HEK293 (cell line): Measurements from ENCODE around the gene SMPD3.

Source experiments
- CTCF ChIA-PET: fragments of 350-600 bp; formaldehyde crosslinking; extraction: SDS; loops from one replicate; lab custom pipeline; 2021; ENCODE audit warnings: antibody characterized with exemption; lab: Yijun Ruan, JAX
- POLR2A ChIA-PET: fragments of 300-600 bp; formaldehyde crosslinking; extraction: SDS; loops from one replicate; lab custom pipeline; 2020; ENCODE audit warnings: antibody characterized with exemption, inconsistent platforms; lab: Yijun Ruan, JAX
- H3K27ac ChIP-seq: fragments of 200-500 bp; sonication (Bioruptor generic); 2 replicates; pipeline ENCODE4 v1.5.1; 2014; ENCODE audit warnings: low read depth, low read length, control low read depth, inconsistent platforms; ENCODE audit errors: extremely low read depth
- H3K36me3 ChIP-seq, 2 experiments: fragments of 200-500 bp in 1 of 2; sonication (Bioruptor generic) in 1 of 2; 1 replicate in 1 of 2; 2 replicates in 1 of 2; pipeline ENCODE4 v1.5.1; 2014 to 2017; ENCODE audit warnings: inconsistent platforms in 2 of 2, low read length in 2 of 2; ENCODE audit not compliant: control insufficient read depth in 2 of 2, insufficient read depth in 1 of 2
- H3K4me1 ChIP-seq: fragments of 200-500 bp; sonication (Bioruptor generic); 2 replicates; pipeline ENCODE4 v1.5.1; 2014; ENCODE audit warnings: mild to moderate bottlenecking, low read length, inconsistent platforms; ENCODE audit not compliant: control insufficient read depth, insufficient read depth
- H3K4me3 ChIP-seq: 2 replicates; pipeline ENCODE4 v1.5.1; 2011; ENCODE audit warnings: low read depth, mild to moderate bottlenecking, control low read depth, low read length, moderate library complexity
- H3K9me3 ChIP-seq: fragments of 200-500 bp; sonication (Bioruptor generic); 2 replicates; pipeline ENCODE4 v1.5.1; 2014; ENCODE audit warnings: low read depth, low read length, inconsistent platforms; ENCODE audit not compliant: control insufficient read depth, insufficient read depth
- GFI1B ChIP-seq: fragments of 450-650 bp; formaldehyde crosslinking; IDR thresholded peaks from 2 replicates; pipeline ENCODE4 v1.5.1; 2016; ENCODE audit warnings: missing biosample characterization, missing genetic modification characterization
- KLF10 ChIP-seq: fragments of 450-650 bp; IDR thresholded peaks from 2 replicates; pipeline ENCODE4 v1.5.1; 2018; ENCODE audit warnings: missing biosample characterization, mild to moderate bottlenecking, missing genetic modification characterization
- OSR2 ChIP-seq: fragments of 450-650 bp; formaldehyde crosslinking; IDR thresholded peaks from 2 replicates; pipeline ENCODE4 v1.5.1; 2016; ENCODE audit warnings: missing biosample characterization, missing genetic modification characterization
- SP7 ChIP-seq: fragments of 450-650 bp; formaldehyde crosslinking; IDR thresholded peaks from 2 replicates; pipeline ENCODE4 v1.5.1; 2016; ENCODE audit warnings: missing biosample characterization, missing genetic modification characterization
- ZBTB11 ChIP-seq: fragments of 450-650 bp; formaldehyde crosslinking; conservative IDR thresholded peaks from 2 replicates; pipeline ENCODE4 v1.5.1; 2016; ENCODE audit warnings: low read depth, missing biosample characterization, missing genetic modification characterization
- ZBTB17 ChIP-seq: fragments of 450-650 bp; formaldehyde crosslinking; IDR thresholded peaks from 2 replicates; pipeline ENCODE4 v1.5.1; 2016; ENCODE audit warnings: missing biosample characterization, missing genetic modification characterization
- ZBTB48 ChIP-seq: fragments of 450-650 bp; formaldehyde crosslinking; IDR thresholded peaks from 2 replicates; pipeline ENCODE4 v1.5.1; 2016; ENCODE audit warnings: missing biosample characterization, missing genetic modification characterization
- ZFP41 ChIP-seq: fragments of 450-650 bp; formaldehyde crosslinking; IDR thresholded peaks from 2 replicates; pipeline ENCODE4 v1.5.1; 2016; ENCODE audit warnings: missing biosample characterization, missing genetic modification characterization, borderline replicate concordance
- ZNF16 ChIP-seq: fragments of 450-650 bp; formaldehyde crosslinking; IDR thresholded peaks from 2 replicates; pipeline ENCODE4 v1.5.1; 2016; ENCODE audit warnings: low read depth, missing biosample characterization, missing genetic modification characterization
- ZNF211 ChIP-seq: fragments of 450-650 bp; formaldehyde crosslinking; IDR thresholded peaks from 2 replicates; pipeline ENCODE4 v1.5.1; 2016; ENCODE audit warnings: low read depth, missing biosample characterization, missing genetic modification characterization
- ZNF473 ChIP-seq: fragments of 450-650 bp; formaldehyde crosslinking; IDR thresholded peaks from 2 replicates; pipeline ENCODE4 v1.5.1; 2017; ENCODE audit warnings: missing biosample characterization, missing genetic modification characterization
- ZNF529 ChIP-seq: fragments of 450-650 bp; formaldehyde crosslinking; IDR thresholded peaks from 2 replicates; pipeline ENCODE4 v1.5.1; 2017; ENCODE audit warnings: missing genetic modification characterization, missing biosample characterization; ENCODE audit not compliant: insufficient replicate concordance
- ZNF561 ChIP-seq: fragments of 450-650 bp; IDR thresholded peaks from 2 replicates; pipeline ENCODE4 v1.5.1; 2018; ENCODE audit warnings: missing biosample characterization, missing genetic modification characterization, borderline replicate concordance
- ZNF791 ChIP-seq: fragments of 450-650 bp; formaldehyde crosslinking; IDR thresholded peaks from 2 replicates; pipeline ENCODE4 v1.5.1; 2016; ENCODE audit warnings: missing biosample characterization, missing genetic modification characterization
- ZNF837 ChIP-seq: fragments of 450-650 bp; formaldehyde crosslinking; IDR thresholded peaks from 2 replicates; pipeline ENCODE4 v1.5.1; 2016; ENCODE audit warnings: missing biosample characterization, missing genetic modification characterization
- TF ChIP-seq, protein P1 (sequence below): fragments of 450-650 bp; formaldehyde crosslinking; IDR thresholded peaks from 2 replicates; pipeline ENCODE4 v1.5.1; 2016; ENCODE audit warnings: missing biosample characterization, missing genetic modification characterization

The SMPD3 gene

GRCh38 chr16:68400924-68401460 lies 47.3 kb downstream of the SMPD3 start:
- Histone ChIP-seq H3K4me1 (no peaks in the 10 kb centered on the region), H3K9me3 (no peaks in the 10 kb centered on the region), H3K4me3 (no peak overlapping the region), H3K36me3 (no peaks in the 10 kb centered on the region), H3K27ac (no peak overlapping the region)
- ChIA-PET CTCF (interaction anchor here (0.6 to 1.9 kb wide), 6 partner anchors 10 to 879 kb away, joined by 3 to 6 read pairs (median 4); no protein-coding TSS in a partner anchor), POLR2A (no interaction called here)
- TF ChIP-seq ZFP41 (tag by site-specific recombination) (no peak), ZBTB17 (tag by site-specific recombination) (no peak), GFI1B (tag by site-specific recombination) (no peak), ZNF561 (tag by site-specific recombination) (no peak), SP7 (tag by site-specific recombination) (no peak), ZBTB48 (tag by site-specific recombination) (no peak), ZNF529 (tag by site-specific recombination) (no peak), ZNF211 (tag by site-specific recombination) (no peak), ZBTB11 (tag by site-specific recombination) (no peak), OSR2 (tag by site-specific recombination) (no peak), ZNF837 (no peak), ZNF473 (no peak), ZNF16 (tag by site-specific recombination) (no peak), KLF10 (tag by site-specific recombination) (no peak)

DNA sequence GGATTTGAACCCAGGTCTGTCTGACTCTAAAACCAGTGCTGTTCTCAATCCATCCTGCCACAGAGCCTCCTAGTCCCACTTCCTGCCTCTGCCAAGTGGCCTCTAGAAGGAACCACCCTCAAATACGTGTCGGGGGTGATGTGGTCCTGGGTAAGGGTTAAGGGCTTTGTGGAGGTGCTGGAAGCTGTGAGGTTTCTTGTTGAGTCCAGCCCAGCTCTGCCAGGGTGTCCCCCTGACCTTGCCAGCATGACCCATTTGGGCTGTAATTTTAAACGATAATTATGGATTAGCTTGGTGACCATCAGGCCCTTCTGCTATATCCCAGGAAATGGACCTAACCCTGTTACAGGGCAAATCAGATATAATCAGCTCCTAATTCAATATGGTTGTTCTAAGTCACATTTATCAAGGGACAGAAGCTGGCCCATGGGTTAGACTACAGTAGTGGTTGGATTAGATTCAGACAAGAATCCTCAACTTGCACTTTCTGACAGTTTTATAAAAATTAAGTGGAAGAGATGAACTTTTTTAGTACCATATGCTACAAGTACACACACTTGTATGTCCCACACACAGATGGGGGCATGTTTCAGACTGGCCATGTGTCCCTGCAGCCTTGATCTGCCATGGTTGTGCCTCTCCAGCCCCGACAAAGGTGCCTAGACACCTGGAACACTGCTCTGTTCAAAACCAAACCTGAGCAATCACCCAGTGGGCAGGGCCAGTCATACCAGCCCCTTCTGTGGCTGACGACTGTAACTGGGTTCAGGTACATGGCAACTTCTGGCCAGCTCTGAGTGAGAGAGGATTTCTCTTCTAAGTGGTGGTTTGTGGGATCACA lies 48.0 kb downstream of the SMPD3 start:
- Histone ChIP-seq H3K4me1 (no peaks in the 10 kb centered on the region), H3K27ac (no peak overlapping the region), H3K4me3 (no peak overlapping the region), H3K36me3 (no peaks in the 10 kb centered on the region), H3K9me3 (no peaks in the 10 kb centered on the region)
- ChIA-PET CTCF (interaction anchor here (1.1 to 1.9 kb wide), 6 partner anchors 10 to 128 kb away, joined by 3 to 6 read pairs (median 4); no protein-coding TSS in a partner anchor), POLR2A (no interaction called here)
- TF ChIP-seq, protein P1, sequence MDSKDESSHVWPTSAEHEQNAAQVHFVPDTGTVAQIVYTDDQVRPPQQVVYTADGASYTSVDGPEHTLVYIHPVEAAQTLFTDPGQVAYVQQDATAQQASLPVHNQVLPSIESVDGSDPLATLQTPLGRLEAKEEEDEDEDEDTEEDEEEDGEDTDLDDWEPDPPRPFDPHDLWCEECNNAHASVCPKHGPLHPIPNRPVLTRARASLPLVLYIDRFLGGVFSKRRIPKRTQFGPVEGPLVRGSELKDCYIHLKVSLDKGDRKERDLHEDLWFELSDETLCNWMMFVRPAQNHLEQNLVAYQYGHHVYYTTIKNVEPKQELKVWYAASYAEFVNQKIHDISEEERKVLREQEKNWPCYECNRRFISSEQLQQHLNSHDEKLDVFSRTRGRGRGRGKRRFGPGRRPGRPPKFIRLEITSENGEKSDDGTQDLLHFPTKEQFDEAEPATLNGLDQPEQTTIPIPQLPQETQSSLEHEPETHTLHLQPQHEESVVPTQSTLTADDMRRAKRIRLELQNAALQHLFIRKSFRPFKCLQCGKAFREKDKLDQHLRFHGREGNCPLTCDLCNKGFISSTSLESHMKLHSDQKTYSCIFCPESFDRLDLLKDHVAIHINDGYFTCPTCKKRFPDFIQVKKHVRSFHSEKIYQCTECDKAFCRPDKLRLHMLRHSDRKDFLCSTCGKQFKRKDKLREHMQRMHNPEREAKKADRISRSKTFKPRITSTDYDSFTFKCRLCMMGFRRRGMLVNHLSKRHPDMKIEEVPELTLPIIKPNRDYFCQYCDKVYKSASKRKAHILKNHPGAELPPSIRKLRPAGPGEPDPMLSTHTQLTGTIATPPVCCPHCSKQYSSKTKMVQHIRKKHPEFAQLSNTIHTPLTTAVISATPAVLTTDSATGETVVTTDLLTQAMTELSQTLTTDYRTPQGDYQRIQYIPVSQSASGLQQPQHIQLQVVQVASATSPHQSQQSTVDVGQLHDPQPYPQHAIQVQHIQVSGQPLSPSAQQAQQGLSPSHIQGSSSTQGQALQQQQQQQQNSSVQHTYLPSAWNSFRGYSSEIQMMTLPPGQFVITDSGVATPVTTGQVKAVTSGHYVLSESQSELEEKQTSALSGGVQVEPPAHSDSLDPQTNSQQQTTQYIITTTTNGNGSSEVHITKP: peak; percentile 82
- TF ChIP-seq ZNF791 (tag by site-specific recombination): no peak
